ENCODE results near the gene TMA16. TPM values are rescaled to one million over a fixed set of nuclear protein-coding genes. Genes with fewer than 3 reads are reported as not detected.

The TMA16 gene
- total RNA-seq: 22.5 and 24.6 TPM in 2 replicates

GRCh38 chr4:163494360-163495241, at the start of gene TMA16:
TSS of gene TMA16 (plus strand) at chr4:163494690. CDS start at chr4:163494802, 112 bp downstream.

GRCh38 chr4:163473576-163473975, 20.9 kb upstream of the TMA16 start, which contains the start of gene TKTL2:
TSS of gene TKTL2 (minus strand) at chr4:163473754. CDS start at chr4:163473734, 20 bp downstream.

Other genes starting within 250 kb of the TMA16 start
- under 0.01 and 0.14 TPM in 2 replicates for gene NPY1R, start 162.1 kb upstream of the TMA16 start, total RNA-seq
- not detected in 2 replicates for gene NPY5R, start 150.8 kb upstream of the TMA16 start, total RNA-seq
- under 0.01 TPM in 1 of 2 replicates, not detected in the other for gene TKTL2, start 20.9 kb upstream of the TMA16 start, total RNA-seq

Data from smooth muscle cell of bladder (primary cell).